Suprapubic skin (tissue), 4 donors: ENCODE measurements around the gene RGS4.

Experiments used
- EP300 ChIP-seq: sonication (generic); formaldehyde crosslinking; IDR thresholded peaks from one replicate; pipeline ENCODE4 v1.6.1; 2017; ENCODE audit warnings: antibody characterized with exemption
- POLR2AphosphoS5 ChIP-seq, 3 donors: sonication (generic); formaldehyde crosslinking; IDR thresholded peaks; one replicate each; pipeline ENCODE4 v1.6.1; 2017; ENCODE audit warnings: antibody characterized with exemption in 3 of 3
- TF ChIP-seq, protein P1 (sequence below), 2 donors: fragments of 200-600 bp in 1 of 2; fragments of 450-650 bp in 1 of 2; sonication (generic) in 1 of 2; IDR thresholded peaks; one replicate each; pipeline ENCODE4 v1.5.1; 2016 to 2019; ENCODE audit warnings: antibody characterized with exemption in 2 of 2, mild to moderate bottlenecking in 1 of 2, moderate library complexity in 1 of 2

DNA sequence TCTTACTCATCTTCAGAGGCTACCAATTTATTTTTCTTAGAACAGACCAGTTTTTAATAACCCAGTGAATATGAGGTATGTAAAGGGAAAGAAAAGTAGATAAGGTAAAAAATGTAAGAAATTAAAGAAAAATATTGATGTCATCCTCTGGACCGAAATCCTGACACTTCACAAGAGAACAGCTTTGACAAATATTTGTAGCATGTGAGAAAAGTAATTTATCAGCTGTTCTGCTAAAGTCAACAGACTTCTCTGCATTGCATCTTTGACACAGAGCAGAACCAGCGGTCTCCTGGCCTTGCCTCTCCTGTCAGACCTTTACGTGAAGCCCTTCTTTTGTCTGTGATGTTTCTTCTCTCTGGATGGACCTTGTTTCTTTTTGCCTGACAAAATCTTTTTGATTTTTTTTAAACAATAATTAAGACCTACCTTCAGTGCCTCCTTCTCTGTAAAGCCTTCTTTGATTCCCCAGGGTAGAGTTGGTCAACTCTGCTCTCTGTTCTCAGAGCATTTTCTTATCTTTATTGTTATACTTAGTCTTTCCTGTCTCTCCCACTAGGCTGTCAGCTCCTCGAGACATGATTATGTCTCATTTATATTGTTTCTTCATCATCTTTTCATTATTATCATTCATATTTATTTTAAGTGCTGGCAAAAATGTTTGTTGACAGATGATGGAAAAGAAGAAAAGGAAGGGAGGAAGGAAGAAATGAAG, 35.4 kb downstream of the RGS4 start:
- TF ChIP-seq POLR2AphosphoS5 (IDR thresholded peaks at IDR 0.05) (no peak), EP300 (no peak)
- TF ChIP-seq, protein P1, sequence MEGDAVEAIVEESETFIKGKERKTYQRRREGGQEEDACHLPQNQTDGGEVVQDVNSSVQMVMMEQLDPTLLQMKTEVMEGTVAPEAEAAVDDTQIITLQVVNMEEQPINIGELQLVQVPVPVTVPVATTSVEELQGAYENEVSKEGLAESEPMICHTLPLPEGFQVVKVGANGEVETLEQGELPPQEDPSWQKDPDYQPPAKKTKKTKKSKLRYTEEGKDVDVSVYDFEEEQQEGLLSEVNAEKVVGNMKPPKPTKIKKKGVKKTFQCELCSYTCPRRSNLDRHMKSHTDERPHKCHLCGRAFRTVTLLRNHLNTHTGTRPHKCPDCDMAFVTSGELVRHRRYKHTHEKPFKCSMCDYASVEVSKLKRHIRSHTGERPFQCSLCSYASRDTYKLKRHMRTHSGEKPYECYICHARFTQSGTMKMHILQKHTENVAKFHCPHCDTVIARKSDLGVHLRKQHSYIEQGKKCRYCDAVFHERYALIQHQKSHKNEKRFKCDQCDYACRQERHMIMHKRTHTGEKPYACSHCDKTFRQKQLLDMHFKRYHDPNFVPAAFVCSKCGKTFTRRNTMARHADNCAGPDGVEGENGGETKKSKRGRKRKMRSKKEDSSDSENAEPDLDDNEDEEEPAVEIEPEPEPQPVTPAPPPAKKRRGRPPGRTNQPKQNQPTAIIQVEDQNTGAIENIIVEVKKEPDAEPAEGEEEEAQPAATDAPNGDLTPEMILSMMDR (IDR thresholded peaks at IDR 0.05), result no peak
